Measurements from ENCODE around the gene TSPAN5. TPM values are rescaled to one million over a fixed set of nuclear protein-coding genes. Genes with fewer than 3 reads are reported as not detected.

The TSPAN5 gene
- total and polyA plus RNA-seq, 2 experiments from 2014 or later: 22.4 to 35.9 TPM

DNA sequence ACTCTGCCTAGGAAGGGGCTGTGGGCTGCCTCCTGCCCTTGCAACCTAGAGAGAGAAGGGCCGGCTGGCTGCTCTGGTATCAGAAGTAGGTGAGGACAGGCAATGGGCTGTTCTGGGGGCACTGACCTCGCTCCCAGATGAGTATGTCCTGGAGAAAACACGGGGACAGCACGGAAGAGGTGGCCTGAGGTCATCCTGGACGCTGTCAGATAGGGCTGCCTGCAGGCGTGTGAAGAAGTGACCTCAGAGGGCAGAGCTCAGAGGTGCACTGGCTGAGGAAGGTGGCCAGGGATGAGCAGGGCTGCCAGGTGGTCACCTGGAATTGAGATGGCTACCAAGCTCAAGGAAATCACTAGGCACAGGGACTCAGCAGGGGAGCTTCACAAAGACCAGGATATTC, 159.6 kb downstream of the TSPAN5 start:
- H3K27me3 ChIP-seq: no peaks in the 10 kb centered on the region
- H3K79me2 ChIP-seq: no peaks in the 10 kb centered on the region
- no peaks in the 10 kb centered on the region for H3K36me3 ChIP-seq (replicated peaks; ENCODE audit: insufficient read depth, low read depth)
- no peaks in the 10 kb centered on the region for H3K9me3 ChIP-seq (ENCODE audit: low read depth)
- no peaks in the 10 kb centered on the region for H4K20me1 ChIP-seq (ENCODE audit: insufficient read depth, poor library complexity, severe bottlenecking)
- peaks cover 5% of the 10 kb centered on the region for H3K4me1 ChIP-seq (ENCODE audit: insufficient read depth)
- no peak overlapping the region for H2AFZ ChIP-seq
- H3K9me2 ChIP-seq (replicated peaks; ENCODE audit: insufficient read depth): no peaks in the 10 kb centered on the region
- DNase-seq (ENCODE audit: low spot score): no peak
- no peak overlapping the region for H3K4me3 ChIP-seq
- H3K4me2 ChIP-seq: no peak overlapping the region
- WGBS (ENCODE audit: low lambda C conversion rate, missing lambda C conversion rate): 92% methylated on average over 6 of the region's 6 CpGs
- H3K27ac ChIP-seq: no peak overlapping the region
- no peak for TF ChIP-seq EZH2phosphoT487 (IDR thresholded peaks at IDR 0.05; ENCODE audit: low read depth, severe bottlenecking, unreplicated experiment)
- TF ChIP-seq, protein P1, sequence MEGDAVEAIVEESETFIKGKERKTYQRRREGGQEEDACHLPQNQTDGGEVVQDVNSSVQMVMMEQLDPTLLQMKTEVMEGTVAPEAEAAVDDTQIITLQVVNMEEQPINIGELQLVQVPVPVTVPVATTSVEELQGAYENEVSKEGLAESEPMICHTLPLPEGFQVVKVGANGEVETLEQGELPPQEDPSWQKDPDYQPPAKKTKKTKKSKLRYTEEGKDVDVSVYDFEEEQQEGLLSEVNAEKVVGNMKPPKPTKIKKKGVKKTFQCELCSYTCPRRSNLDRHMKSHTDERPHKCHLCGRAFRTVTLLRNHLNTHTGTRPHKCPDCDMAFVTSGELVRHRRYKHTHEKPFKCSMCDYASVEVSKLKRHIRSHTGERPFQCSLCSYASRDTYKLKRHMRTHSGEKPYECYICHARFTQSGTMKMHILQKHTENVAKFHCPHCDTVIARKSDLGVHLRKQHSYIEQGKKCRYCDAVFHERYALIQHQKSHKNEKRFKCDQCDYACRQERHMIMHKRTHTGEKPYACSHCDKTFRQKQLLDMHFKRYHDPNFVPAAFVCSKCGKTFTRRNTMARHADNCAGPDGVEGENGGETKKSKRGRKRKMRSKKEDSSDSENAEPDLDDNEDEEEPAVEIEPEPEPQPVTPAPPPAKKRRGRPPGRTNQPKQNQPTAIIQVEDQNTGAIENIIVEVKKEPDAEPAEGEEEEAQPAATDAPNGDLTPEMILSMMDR (IDR thresholded peaks at IDR 0.05; ENCODE audit: poor library complexity): no peak
- TF ChIP-seq EZH2 (IDR thresholded peaks at IDR 0.05; ENCODE audit: borderline replicate concordance): no peak

DNA sequence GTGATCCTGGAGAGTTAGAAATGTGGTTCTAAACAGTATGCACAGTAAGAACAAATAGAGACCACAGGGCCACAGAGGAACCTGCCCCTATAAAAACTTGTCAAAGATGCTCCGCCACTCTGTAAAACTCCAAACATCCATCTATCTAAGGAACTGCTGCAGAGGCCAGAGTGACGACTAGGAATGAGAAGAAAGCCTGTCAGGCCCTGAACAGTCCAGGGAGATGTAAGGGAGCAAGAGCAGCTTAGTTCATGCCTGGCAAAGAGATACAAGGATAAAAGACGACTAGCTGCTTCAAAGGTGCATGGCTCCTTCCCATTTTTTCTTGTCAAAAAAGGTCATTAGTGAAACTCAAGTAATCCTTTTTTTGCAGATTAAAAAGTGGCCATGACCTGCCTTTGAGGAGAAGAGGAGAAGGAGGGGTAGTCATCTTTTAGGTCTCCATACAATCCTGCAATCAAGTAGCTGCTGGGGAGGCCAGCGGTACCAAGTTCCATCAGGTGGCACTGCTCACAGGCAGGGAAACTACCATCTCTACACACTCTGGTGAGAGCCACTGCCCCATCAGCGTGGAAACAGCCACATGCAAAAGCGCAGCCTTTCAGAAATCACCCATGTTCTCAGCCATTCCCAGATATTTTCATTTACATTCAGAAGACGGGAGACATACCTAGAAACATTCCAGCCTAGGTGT, 162.1 kb downstream of the TSPAN5 start:
- no peak for TF ChIP-seq EZH2phosphoT487 (IDR thresholded peaks at IDR 0.05; ENCODE audit: low read depth, severe bottlenecking, unreplicated experiment)
- TF ChIP-seq, protein P1 (IDR thresholded peaks at IDR 0.05; ENCODE audit: poor library complexity): no peak
- no peak for TF ChIP-seq EZH2 (IDR thresholded peaks at IDR 0.05; ENCODE audit: borderline replicate concordance)
- no peak for DNase-seq (ENCODE audit: low spot score)
- peak overlapping the region; percentile 60 for H3K27ac ChIP-seq
- H3K36me3 ChIP-seq (replicated peaks; ENCODE audit: insufficient read depth, low read depth): no peaks in the 10 kb centered on the region
- no peak overlapping the region for H2AFZ ChIP-seq
- no peaks in the 10 kb centered on the region for H3K9me2 ChIP-seq (replicated peaks; ENCODE audit: insufficient read depth)
- H3K79me2 ChIP-seq: no peaks in the 10 kb centered on the region
- H3K4me2 ChIP-seq: no peak overlapping the region
- no peak overlapping the region for H3K4me3 ChIP-seq
- 82% methylated on average over 7 of the region's 7 CpGs for WGBS (ENCODE audit: low lambda C conversion rate, missing lambda C conversion rate)
- H4K20me1 ChIP-seq (ENCODE audit: insufficient read depth, poor library complexity, severe bottlenecking): no peaks in the 10 kb centered on the region
- H3K27me3 ChIP-seq: no peaks in the 10 kb centered on the region
- peaks cover 11% of the 10 kb centered on the region for H3K4me1 ChIP-seq (ENCODE audit: insufficient read depth)
- H3K9me3 ChIP-seq (ENCODE audit: low read depth): no peaks in the 10 kb centered on the region

DNA sequence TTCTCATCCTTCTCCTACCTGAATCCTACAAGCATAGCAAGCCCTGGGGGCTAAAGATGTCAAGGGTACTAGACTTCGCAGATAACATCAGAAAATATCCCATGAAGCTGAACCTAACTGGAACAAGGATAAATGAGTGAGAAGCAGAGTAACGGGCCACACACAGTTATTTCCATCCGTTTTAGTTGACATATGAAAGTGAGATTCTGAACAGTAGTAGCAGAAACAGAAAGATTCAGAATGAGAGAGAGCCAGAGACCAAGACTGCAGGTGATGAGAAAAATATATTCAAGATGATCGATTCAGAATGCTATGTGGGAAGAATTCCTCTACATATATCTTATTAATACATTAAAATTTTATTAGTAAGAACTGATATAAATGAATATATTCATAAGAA, 165.1 kb downstream of the TSPAN5 start:
- H4K20me1 ChIP-seq (ENCODE audit: insufficient read depth, poor library complexity, severe bottlenecking): no peaks in the 10 kb centered on the region
- H3K36me3 ChIP-seq (replicated peaks; ENCODE audit: insufficient read depth, low read depth): no peaks in the 10 kb centered on the region
- H3K79me2 ChIP-seq: peaks cover 3% of the 10 kb centered on the region
- WGBS (ENCODE audit: low lambda C conversion rate, missing lambda C conversion rate): 57% methylated on average over 4 of the region's 4 CpGs
- no peak overlapping the region for H2AFZ ChIP-seq
- no peaks in the 10 kb centered on the region for H3K27me3 ChIP-seq
- no peak overlapping the region for H3K4me2 ChIP-seq
- peaks cover 11% of the 10 kb centered on the region for H3K4me1 ChIP-seq (ENCODE audit: insufficient read depth)
- H3K9me2 ChIP-seq (replicated peaks; ENCODE audit: insufficient read depth): no peaks in the 10 kb centered on the region
- DNase-seq (ENCODE audit: low spot score): no peak
- TF ChIP-seq, protein P1 (IDR thresholded peaks at IDR 0.05; ENCODE audit: poor library complexity): no peak
- TF ChIP-seq EZH2 (IDR thresholded peaks at IDR 0.05; ENCODE audit: borderline replicate concordance) (no peak), EZH2phosphoT487 (IDR thresholded peaks at IDR 0.05; ENCODE audit: low read depth, severe bottlenecking, unreplicated experiment) (no peak)
- H3K27ac ChIP-seq: no peak overlapping the region
- H3K4me3 ChIP-seq: no peak overlapping the region
- no peaks in the 10 kb centered on the region for H3K9me3 ChIP-seq (ENCODE audit: low read depth)

Data from hepatocyte (in vitro differentiated cells).